HEK293 (cell line): Measurements from ENCODE around the gene OR4N5.

Experiments used
- CTCF ChIA-PET: fragments of 350-600 bp; formaldehyde crosslinking; extraction: SDS; loops from one replicate; lab custom pipeline; 2021; ENCODE audit warnings: antibody characterized with exemption; lab: Yijun Ruan, JAX
- POLR2A ChIA-PET: fragments of 300-600 bp; formaldehyde crosslinking; extraction: SDS; loops from one replicate; lab custom pipeline; 2020; ENCODE audit warnings: antibody characterized with exemption, inconsistent platforms; lab: Yijun Ruan, JAX
- H3K27ac ChIP-seq: fragments of 200-500 bp; sonication (Bioruptor generic); 2 replicates; pipeline ENCODE4 v1.5.1; 2014; ENCODE audit warnings: low read depth, low read length, control low read depth, inconsistent platforms; ENCODE audit errors: extremely low read depth
- H3K36me3 ChIP-seq, 2 experiments: fragments of 200-500 bp in 1 of 2; sonication (Bioruptor generic) in 1 of 2; 1 replicate in 1 of 2; 2 replicates in 1 of 2; pipeline ENCODE4 v1.5.1; 2014 to 2017; ENCODE audit warnings: inconsistent platforms in 2 of 2, low read length in 2 of 2; ENCODE audit not compliant: control insufficient read depth in 2 of 2, insufficient read depth in 1 of 2
- H3K4me1 ChIP-seq: fragments of 200-500 bp; sonication (Bioruptor generic); 2 replicates; pipeline ENCODE4 v1.5.1; 2014; ENCODE audit warnings: mild to moderate bottlenecking, low read length, inconsistent platforms; ENCODE audit not compliant: control insufficient read depth, insufficient read depth
- H3K4me3 ChIP-seq: 2 replicates; pipeline ENCODE4 v1.5.1; 2011; ENCODE audit warnings: low read depth, mild to moderate bottlenecking, control low read depth, low read length, moderate library complexity
- H3K9me3 ChIP-seq: fragments of 200-500 bp; sonication (Bioruptor generic); 2 replicates; pipeline ENCODE4 v1.5.1; 2014; ENCODE audit warnings: low read depth, low read length, inconsistent platforms; ENCODE audit not compliant: control insufficient read depth, insufficient read depth
- BCL11B ChIP-seq: fragments of 450-650 bp; formaldehyde crosslinking; IDR thresholded peaks from 2 replicates; pipeline ENCODE4 v1.5.1; 2016; ENCODE audit warnings: low read depth, missing biosample characterization, missing genetic modification characterization
- GLI4 ChIP-seq: fragments of 450-650 bp; formaldehyde crosslinking; IDR thresholded peaks from 2 replicates; pipeline ENCODE4 v1.5.1; 2016; ENCODE audit warnings: missing biosample characterization, missing genetic modification characterization
- IKZF3 ChIP-seq: fragments of 450-650 bp; IDR thresholded peaks from 2 replicates; pipeline ENCODE4 v1.5.0; 2018; ENCODE audit warnings: missing biosample characterization, mild to moderate bottlenecking, missing genetic modification characterization, moderate library complexity
- KLF8 ChIP-seq: fragments of 450-650 bp; formaldehyde crosslinking; IDR thresholded peaks from 2 replicates; pipeline ENCODE4 v1.5.1; 2016; ENCODE audit warnings: missing biosample characterization, missing genetic modification characterization
- ZBTB26 ChIP-seq: fragments of 450-650 bp; formaldehyde crosslinking; optimal IDR thresholded peaks from 2 replicates; pipeline ENCODE3; 2016; ENCODE audit warnings: missing biosample characterization, mild to moderate bottlenecking, missing genetic modification characterization
- ZBTB48 ChIP-seq: fragments of 450-650 bp; formaldehyde crosslinking; IDR thresholded peaks from 2 replicates; pipeline ENCODE4 v1.5.1; 2016; ENCODE audit warnings: missing biosample characterization, missing genetic modification characterization
- ZFP41 ChIP-seq: fragments of 450-650 bp; formaldehyde crosslinking; IDR thresholded peaks from 2 replicates; pipeline ENCODE4 v1.5.1; 2016; ENCODE audit warnings: missing biosample characterization, missing genetic modification characterization, borderline replicate concordance
- ZNF121 ChIP-seq: fragments of 450-650 bp; formaldehyde crosslinking; IDR thresholded peaks from 2 replicates; pipeline ENCODE4 v1.5.1; 2016; ENCODE audit warnings: missing biosample characterization, missing genetic modification characterization
- ZNF132 ChIP-seq: fragments of 450-650 bp; formaldehyde crosslinking; IDR thresholded peaks from 2 replicates; pipeline ENCODE4 v1.5.1; 2017; ENCODE audit warnings: missing biosample characterization, missing genetic modification characterization, borderline replicate concordance
- ZNF19 ChIP-seq: fragments of 450-650 bp; formaldehyde crosslinking; IDR thresholded peaks from 2 replicates; pipeline ENCODE4; 2016; ENCODE audit warnings: missing biosample characterization, missing genetic modification characterization, low read depth
- ZNF223 ChIP-seq: fragments of 450-650 bp; formaldehyde crosslinking; IDR thresholded peaks from 2 replicates; pipeline ENCODE4 v1.5.1; 2016; ENCODE audit warnings: missing biosample characterization, missing genetic modification characterization
- ZNF24 ChIP-seq: fragments of 450-650 bp; formaldehyde crosslinking; IDR thresholded peaks from 2 replicates; pipeline ENCODE4 v1.5.1; 2016; ENCODE audit warnings: missing biosample characterization, missing genetic modification characterization
- ZNF311 ChIP-seq: fragments of 450-650 bp; formaldehyde crosslinking; IDR thresholded peaks from 2 replicates; pipeline ENCODE4 v1.5.1; 2017; ENCODE audit warnings: missing biosample characterization, missing genetic modification characterization, borderline replicate concordance
- ZNF324 ChIP-seq: fragments of 450-650 bp; formaldehyde crosslinking; IDR thresholded peaks from 2 replicates; pipeline ENCODE4 v1.5.1; 2016; ENCODE audit warnings: missing biosample characterization, missing genetic modification characterization
- ZNF366 ChIP-seq: fragments of 450-650 bp; formaldehyde crosslinking; conservative IDR thresholded peaks from 2 replicates; pipeline ENCODE4 v1.5.1; 2016; ENCODE audit warnings: missing biosample characterization, missing genetic modification characterization
- ZNF37A ChIP-seq: fragments of 450-650 bp; IDR thresholded peaks from 2 replicates; pipeline ENCODE4 v1.5.1; 2018; ENCODE audit warnings: missing biosample characterization, missing genetic modification characterization
- ZNF423 ChIP-seq: fragments of 450-650 bp; formaldehyde crosslinking; IDR thresholded peaks from 2 replicates; pipeline ENCODE4 v1.5.1; 2016; ENCODE audit warnings: missing biosample characterization, missing genetic modification characterization
- ZNF518A ChIP-seq: fragments of 450-650 bp; formaldehyde crosslinking; conservative IDR thresholded peaks from 2 replicates; pipeline ENCODE4 v1.5.1; 2016; ENCODE audit warnings: low read depth, missing biosample characterization, missing genetic modification characterization
- ZNF610 ChIP-seq: fragments of 450-650 bp; formaldehyde crosslinking; IDR thresholded peaks from 2 replicates; pipeline ENCODE4 v1.5.1; 2016; ENCODE audit warnings: missing biosample characterization, missing genetic modification characterization, borderline replicate concordance
- ZNF621 ChIP-seq: fragments of 450-650 bp; formaldehyde crosslinking; IDR thresholded peaks from 2 replicates; pipeline ENCODE4 v1.5.1; 2017; ENCODE audit warnings: missing biosample characterization, missing genetic modification characterization
- ZNF701 ChIP-seq: fragments of 450-650 bp; formaldehyde crosslinking; IDR thresholded peaks from 2 replicates; pipeline ENCODE4 v1.5.1; 2016; ENCODE audit warnings: missing biosample characterization, missing genetic modification characterization
- ZNF76 ChIP-seq: fragments of 450-650 bp; formaldehyde crosslinking; IDR thresholded peaks from 2 replicates; pipeline ENCODE4; 2016; ENCODE audit warnings: low read depth, missing biosample characterization, missing genetic modification characterization, borderline replicate concordance
- TF ChIP-seq, protein P1 (sequence below): fragments of 450-650 bp; formaldehyde crosslinking; IDR thresholded peaks from 2 replicates; pipeline ENCODE4 v1.5.1; 2016; ENCODE audit warnings: missing biosample characterization, missing genetic modification characterization
- TF ChIP-seq, protein P2 (sequence below): fragments of 450-650 bp; formaldehyde crosslinking; IDR thresholded peaks from 2 replicates; pipeline ENCODE4 v1.5.1; 2017; ENCODE audit warnings: missing biosample characterization, mild to moderate bottlenecking, missing genetic modification characterization, moderate library complexity
- TF ChIP-seq, protein P3 (sequence below): fragments of 450-650 bp; formaldehyde crosslinking; IDR thresholded peaks from 2 replicates; pipeline ENCODE4 v1.5.1; 2016; ENCODE audit warnings: missing biosample characterization, missing genetic modification characterization, borderline replicate concordance

Gene OR4N5

GRCh38 chr14:20110438-20110837 is 28.2 kb upstream of the OR4N5 start, which contains the start of gene OR4K17:
OR4K17 (plus strand) TSS chr14:20110739; CDS start chr14:20117500, 6,761 bp downstream.
- POLR2A ChIA-PET = no interaction called here
- CTCF ChIA-PET = interaction anchor here (0.6 kb wide), 2 partner anchors 165 to 1904 kb away, joined by 3 to 4 read pairs; no protein-coding TSS in a partner anchor
- TF ChIP-seq, protein P1, sequence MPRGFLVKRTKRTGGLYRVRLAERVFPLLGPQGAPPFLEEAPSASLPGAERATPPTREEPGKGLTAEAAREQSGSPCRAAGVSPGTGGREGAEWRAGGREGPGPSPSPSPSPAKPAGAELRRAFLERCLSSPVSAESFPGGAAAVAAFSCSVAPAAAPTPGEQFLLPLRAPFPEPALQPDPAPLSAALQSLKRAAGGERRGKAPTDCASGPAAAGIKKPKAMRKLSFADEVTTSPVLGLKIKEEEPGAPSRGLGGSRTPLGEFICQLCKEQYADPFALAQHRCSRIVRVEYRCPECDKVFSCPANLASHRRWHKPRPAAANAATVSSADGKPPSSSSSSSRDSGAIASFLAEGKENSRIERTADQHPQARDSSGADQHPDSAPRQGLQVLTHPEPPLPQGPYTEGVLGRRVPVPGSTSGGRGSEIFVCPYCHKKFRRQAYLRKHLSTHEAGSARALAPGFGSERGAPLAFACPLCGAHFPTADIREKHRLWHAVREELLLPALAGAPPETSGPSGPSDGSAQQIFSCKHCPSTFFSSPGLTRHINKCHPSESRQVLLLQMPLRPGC (tag by site-specific recombination) = no peak
- TF ChIP-seq ZNF132 (tag by site-specific recombination) (no peak), ZNF610 (tag by site-specific recombination) (no peak), ZNF19 (tag by site-specific recombination) (no peak), GLI4 (tag by site-specific recombination) (no peak), ZNF121 (no peak), KLF8 (no peak), ZNF366 (tag by site-specific recombination) (no peak), ZNF701 (tag by site-specific recombination) (no peak), ZNF324 (no peak), ZNF311 (tag by site-specific recombination) (no peak), ZBTB26 (tag by site-specific recombination) (no peak)

DNA sequence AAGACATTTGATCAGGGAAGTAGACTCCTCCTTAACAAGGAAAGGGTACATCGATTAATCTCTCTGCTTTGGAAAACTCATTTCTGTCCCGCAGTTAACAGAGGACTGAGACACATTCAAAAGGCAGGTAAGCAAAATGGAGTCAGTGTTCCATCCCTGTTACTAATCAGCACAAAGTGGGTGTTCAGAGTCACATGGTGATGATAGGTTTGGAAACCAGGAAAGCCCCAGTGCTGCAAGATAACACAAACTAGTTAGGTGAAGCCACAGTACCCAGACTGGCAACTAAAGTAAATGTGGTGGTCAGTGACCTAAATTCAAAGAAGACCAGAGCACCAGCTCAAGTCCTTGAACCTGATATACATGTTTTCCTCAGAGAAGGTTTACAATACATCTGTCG is 26.3 kb upstream of the OR4N5 start:
- no peaks in the 10 kb centered on the region for H3K9me3 ChIP-seq
- ChIA-PET CTCF (interaction anchor here (0.6 kb wide), 1 partner anchor 419 kb away, joined by 3 read pairs; no protein-coding TSS in a partner anchor), POLR2A (no interaction called here)
- no peak overlapping the region for H3K27ac ChIP-seq
- H3K4me3 ChIP-seq = no peak overlapping the region
- H3K4me1 ChIP-seq = no peaks in the 10 kb centered on the region
- H3K36me3 ChIP-seq = no peaks in the 10 kb centered on the region
- no peak for TF ChIP-seq IKZF3 (tag by site-specific recombination)
- no peak for TF ChIP-seq ZNF324
- no peak for TF ChIP-seq ZNF37A (tag by site-specific recombination)
- TF ChIP-seq, protein P2, sequence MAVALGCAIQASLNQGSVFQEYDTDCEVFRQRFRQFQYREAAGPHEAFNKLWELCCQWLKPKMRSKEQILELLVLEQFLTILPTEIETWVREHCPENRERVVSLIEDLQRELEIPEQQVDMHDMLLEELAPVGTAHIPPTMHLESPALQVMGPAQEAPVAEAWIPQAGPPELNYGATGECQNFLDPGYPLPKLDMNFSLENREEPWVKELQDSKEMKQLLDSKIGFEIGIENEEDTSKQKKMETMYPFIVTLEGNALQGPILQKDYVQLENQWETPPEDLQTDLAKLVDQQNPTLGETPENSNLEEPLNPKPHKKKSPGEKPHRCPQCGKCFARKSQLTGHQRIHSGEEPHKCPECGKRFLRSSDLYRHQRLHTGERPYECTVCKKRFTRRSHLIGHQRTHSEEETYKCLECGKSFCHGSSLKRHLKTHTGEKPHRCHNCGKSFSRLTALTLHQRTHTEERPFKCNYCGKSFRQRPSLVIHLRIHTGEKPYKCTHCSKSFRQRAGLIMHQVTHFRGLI = no peak
- TF ChIP-seq ZFP41 (tag by site-specific recombination) = no peak
- TF ChIP-seq, protein P3, sequence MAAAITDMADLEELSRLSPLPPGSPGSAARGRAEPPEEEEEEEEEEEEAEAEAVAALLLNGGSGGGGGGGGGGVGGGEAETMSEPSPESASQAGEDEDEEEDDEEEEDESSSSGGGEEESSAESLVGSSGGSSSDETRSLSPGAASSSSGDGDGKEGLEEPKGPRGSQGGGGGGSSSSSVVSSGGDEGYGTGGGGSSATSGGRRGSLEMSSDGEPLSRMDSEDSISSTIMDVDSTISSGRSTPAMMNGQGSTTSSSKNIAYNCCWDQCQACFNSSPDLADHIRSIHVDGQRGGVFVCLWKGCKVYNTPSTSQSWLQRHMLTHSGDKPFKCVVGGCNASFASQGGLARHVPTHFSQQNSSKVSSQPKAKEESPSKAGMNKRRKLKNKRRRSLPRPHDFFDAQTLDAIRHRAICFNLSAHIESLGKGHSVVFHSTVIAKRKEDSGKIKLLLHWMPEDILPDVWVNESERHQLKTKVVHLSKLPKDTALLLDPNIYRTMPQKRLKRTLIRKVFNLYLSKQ (tag by site-specific recombination) = no peak
- no peak for TF ChIP-seq ZNF423 (tag by site-specific recombination)
- TF ChIP-seq ZNF621 = no peak
- no peak for TF ChIP-seq ZBTB48 (tag by site-specific recombination)
- no peak for TF ChIP-seq BCL11B (tag by site-specific recombination)
- TF ChIP-seq ZNF223 (tag by site-specific recombination) = no peak
- TF ChIP-seq ZNF24 (tag by site-specific recombination) = no peak
- TF ChIP-seq ZNF518A = no peak
- TF ChIP-seq ZNF76 (tag by site-specific recombination) = no peak

More at GRCh38 chr14:20110438-20110837, 28.2 kb upstream of the OR4N5 start, which contains the start of gene OR4K17:
- Histone ChIP-seq H3K36me3 (no peaks in the 10 kb centered on the region), H3K9me3 (no peaks in the 10 kb centered on the region), H3K4me1 (no peaks in the 10 kb centered on the region), H3K4me3 (no peak within 1 kb of the TSS), H3K27ac (no peak within 1 kb of the TSS)
